Effector CD8-positive, alpha-beta T cell (primary cell): Measurements from ENCODE around the gene OTOGL.

Source experiments
- DNase-seq: peaks from one replicate; lab custom pipeline; 2025; lab: John Stamatoyannopoulos, UW
- total RNA-seq, 4 experiments: gene quantifications; one replicate each; lab custom pipeline; 2026; lab: John Stamatoyannopoulos, UW

The OTOGL gene, protein sequence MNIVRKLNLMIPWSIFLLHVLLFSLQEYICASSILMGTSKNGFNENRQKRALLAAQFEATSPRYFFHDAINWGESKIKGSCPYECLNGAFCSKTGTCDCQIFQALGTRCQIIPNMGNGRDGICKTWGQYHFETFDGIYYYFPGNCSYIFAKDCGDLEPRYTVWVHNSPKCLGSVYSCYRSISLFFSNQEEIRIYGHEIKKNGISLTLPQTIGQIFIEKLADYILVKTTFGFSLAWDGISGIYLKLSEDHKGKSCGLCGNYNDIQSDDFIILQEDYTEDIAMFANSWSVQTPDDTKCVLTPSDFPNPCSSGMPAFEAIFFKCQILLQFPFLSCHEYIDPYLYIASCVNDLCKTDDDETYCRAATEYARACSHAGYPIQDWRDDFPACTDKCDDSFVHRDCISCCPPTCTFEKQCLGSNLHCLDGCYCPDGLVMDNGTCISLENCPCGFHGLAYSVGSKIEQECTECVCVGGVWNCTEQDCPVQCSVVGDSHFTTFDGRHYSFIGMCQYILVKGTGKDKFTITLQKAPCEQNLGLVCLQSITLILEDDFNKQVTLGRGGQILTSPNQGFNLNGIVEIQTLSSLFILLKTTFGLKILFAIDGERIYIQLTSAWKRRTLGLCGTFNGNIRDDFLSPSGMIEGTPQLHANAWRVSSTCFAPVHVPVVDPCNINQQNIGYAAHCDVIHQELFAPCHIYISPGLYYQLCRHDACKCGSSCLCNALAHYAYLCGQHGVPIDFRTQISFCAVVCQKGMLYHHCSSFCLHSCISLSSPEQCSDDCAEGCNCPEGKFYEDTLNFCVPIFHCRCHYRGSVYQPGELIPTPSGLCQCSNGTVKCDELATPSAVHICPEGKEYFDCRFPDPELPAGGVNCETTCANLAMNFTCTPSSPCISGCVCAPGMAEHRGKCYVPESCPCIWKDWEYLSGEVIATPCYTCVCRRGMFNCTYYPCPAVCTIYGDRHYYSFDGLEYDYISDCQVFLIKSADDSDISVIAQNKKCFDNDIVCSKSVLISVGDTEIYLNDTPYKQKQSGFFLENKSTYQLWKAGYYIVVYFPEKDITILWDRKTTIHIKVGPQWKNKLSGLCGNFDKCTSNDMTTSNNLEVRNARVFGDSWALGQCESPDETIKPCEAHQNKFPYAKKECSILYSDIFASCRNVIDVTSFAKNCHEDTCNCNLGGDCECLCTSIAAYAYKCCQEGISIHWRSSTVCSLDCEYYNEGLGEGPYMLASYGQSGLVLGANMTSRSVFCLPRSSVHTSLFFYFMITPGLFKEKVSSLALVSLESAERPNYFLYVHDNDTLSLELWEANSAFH (N-terminal part only)
- total RNA-seq = 0 to 0.54 (median 0.23) reads per million in 4 experiments

- DNase-seq = no peak
Measured at GRCh38 chr12:80099259-80099658, at the start of gene OTOGL. OTOGL (plus strand) TSS chr12:80099537; CDS start chr12:80209432, 109,895 bp downstream.

- no peak for DNase-seq
Measured at GRCh38 chr12:80050236-80050635, 49.1 kb upstream of the OTOGL start.

- no peak for DNase-seq
Measured at GRCh38 chr12:80053051-80053790, 46.1 kb upstream of the OTOGL start.

GRCh38 chr12:80056232-80056631, 43.1 kb upstream of the OTOGL start:
- no peak for DNase-seq

DNA sequence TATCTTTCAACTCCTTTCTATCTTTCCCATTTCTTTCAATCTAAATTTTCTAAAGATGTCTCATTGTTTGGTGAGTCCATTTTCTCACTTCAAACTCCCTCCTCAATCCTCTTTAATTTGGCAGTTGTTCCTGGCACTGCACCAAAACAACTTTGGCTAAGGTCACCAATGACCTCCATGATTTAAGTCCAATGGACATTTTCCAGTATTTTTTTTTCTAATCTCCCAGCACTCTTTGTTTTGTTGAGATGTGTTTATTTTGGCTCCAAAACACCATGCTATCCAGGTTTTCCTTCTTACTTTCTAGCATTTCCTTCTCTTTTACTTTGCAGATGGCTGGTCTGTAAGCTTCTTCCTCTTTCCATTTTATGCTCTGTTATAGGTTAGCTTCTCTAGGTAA, 42.5 kb upstream of the OTOGL start:
- DNase-seq = no peak

DNA sequence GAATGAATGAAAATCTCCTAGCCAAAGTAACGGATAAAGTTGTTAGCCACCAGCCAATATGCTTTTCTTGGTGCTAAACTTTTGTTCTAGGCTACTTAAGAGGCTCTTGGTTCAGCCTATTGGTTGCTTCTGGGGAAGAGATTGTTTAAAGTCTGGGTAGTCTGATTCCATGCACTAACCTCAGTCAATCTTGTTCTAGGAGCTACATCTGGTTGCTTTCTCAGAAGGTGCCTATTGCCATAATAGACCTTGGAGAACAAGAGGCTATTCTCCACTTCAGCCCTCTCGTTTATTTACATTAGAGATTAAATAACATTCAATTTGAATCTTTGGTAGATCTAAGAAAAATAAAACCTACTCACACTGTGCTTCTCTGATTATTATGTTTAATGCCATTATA, 40.8 kb upstream of the OTOGL start:
- DNase-seq = no peak

GRCh38 chr12:80059102-80059501, 40.2 kb upstream of the OTOGL start:
- no peak for DNase-seq

- no peak for DNase-seq
Measured at GRCh38 chr12:80059875-80060274, 39.5 kb upstream of the OTOGL start.

- DNase-seq = no peak
Measured at GRCh38 chr12:80064269-80064668, 35.1 kb upstream of the OTOGL start.

DNA sequence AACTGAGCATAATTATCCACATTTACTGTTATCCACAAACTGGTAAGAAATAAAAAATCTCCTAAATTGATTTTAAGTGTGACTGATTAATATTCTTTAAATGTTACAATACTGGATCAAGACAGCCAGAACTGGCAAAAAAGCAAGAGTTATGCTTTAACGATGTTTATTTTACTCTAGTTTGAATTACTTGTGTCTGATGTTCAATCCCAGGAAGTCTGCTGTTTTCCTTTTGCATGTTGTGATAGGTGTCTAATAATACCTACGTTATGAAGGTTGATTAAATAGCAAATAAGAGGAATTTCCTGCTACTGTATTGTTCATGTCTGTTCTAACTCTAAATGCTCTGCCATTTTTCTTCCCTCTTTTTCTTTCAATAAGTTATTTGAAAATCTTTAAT, 34.4 kb upstream of the OTOGL start:
- no peak for DNase-seq

- DNase-seq = no peak
Measured at GRCh38 chr12:80068173-80068572, 31.2 kb upstream of the OTOGL start.

DNA sequence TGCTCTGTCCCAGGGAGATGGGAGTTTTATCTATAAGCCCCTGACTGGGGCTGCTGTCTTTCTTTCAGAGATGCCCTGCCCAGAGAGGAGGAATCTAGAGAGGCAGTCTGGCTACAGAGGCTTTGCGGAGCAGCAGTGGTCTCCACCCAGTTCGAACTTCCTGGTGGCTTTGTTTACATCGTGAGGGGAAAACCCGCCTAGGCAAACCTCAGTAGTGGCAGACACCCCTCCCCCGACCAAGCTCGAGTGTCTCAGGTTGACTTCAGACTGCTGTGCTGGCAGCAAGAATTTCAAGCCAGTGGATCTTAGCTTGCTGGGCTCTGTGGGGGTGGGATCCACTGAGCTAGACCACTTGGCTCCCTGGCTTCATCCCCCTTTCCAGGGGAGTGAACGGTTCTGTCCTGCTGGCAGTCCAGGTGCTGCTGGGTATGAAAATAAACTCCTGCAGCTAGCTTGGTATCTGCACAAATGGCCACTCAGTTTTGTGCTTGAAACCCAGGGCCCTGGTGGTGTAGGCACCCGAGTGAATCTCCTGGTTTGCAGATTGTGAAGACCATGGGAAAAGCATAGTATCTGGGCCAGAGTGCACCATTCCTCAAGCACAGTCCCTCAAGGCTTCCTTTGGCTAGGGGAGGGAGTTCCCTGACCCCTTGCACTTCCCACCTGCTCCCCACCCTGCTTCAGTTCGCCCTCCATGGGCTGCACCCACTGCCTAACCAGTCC, 15.3 kb upstream of the OTOGL start:
- DNase-seq = peak; percentile 4

GRCh38 chr12:80086025-80086424, 13.3 kb upstream of the OTOGL start:
- no peak for DNase-seq

DNA sequence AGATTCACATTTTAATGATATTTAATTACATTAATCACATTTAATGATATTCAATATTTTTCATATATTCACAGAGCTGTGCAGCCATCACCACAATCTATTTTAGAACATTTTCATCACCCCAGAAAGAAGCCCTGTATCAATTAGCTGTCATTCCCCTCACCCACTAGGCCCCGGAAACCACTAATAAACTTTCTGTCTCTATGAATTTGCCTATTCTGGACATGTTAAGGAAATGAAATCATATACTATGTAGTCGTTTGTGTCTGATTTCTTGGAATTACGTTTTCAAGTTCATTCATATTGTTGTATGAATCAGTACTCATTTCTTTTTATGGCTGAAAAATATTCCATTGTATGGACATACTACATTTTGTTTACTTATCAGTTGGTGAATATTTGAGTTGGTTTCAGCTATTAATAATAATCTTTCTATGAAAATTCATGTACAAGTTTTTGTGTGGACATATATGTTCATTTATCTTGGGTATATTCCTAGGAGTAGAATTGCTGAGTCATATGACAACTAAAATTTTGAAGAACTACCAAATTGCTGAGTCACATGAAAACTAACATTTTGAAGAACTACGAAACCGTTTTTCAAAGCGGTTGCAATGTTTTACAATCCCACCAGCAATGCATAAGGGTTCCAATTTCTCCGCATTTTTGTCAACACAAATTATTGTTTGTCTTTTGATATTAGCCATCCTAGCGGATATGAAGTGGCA, 11.7 kb upstream of the OTOGL start:
- no peak for DNase-seq

DNA sequence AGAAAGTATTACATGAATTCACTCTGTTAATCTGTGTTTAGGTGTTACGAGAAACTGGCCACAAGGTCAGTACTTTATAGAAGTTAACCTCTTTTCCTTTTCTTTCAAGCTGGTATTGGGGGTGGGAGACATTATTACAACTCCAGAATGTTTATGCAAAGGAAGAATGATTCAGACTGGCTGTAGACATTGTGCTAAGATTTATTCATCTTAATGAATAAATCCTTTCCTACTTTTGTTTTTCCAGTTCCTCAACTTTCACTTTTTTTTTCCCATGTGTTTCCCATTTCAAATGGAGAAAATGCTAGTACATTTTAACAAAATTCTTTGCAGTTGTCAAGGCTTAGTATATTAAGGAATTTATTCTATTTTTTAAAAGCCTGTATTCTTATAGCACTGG, 1.3 kb downstream of the OTOGL start:
- DNase-seq = no peak

DNA sequence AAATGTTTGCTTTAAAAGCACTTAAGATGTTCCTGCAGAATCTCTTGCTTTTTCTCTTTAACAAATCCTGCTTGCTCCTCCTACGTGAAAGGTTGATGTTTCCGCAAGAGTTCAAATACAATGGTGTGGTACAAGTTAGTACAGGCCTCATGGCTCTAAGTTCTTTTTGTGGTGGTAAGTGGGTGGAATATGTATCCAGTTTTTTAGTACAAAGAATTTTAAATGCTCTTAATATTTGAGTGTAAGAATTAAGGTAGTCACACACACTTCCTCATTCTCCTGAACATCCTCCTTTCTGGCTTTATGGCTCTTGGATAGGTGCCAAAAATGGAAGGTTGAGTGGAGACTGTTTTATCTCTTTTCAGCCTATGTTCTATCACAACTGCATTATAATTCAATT, 1.8 kb downstream of the OTOGL start:
- DNase-seq = no peak

- DNase-seq = no peak
Measured at GRCh38 chr12:80107221-80107620, 7.9 kb downstream of the OTOGL start.

DNA sequence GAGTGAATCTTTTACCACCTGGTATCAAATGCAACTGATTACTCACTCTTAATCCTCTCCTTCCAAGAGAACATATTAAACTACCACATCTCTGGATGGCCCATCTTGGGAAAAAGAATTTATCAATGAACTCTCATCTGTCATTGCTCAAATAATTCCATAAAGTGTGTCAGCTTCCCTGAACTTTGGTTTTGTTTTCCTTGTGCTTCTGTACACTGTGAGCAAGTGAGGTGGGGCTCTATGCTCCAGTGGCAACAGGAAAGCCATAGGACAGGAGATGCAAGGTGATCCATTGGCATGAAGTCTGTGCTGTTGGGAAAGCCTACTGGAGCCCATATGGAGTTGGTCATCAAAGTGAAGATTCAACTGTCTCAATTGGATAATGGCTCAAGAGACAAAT, 17.4 kb downstream of the OTOGL start:
- DNase-seq = no peak

DNA sequence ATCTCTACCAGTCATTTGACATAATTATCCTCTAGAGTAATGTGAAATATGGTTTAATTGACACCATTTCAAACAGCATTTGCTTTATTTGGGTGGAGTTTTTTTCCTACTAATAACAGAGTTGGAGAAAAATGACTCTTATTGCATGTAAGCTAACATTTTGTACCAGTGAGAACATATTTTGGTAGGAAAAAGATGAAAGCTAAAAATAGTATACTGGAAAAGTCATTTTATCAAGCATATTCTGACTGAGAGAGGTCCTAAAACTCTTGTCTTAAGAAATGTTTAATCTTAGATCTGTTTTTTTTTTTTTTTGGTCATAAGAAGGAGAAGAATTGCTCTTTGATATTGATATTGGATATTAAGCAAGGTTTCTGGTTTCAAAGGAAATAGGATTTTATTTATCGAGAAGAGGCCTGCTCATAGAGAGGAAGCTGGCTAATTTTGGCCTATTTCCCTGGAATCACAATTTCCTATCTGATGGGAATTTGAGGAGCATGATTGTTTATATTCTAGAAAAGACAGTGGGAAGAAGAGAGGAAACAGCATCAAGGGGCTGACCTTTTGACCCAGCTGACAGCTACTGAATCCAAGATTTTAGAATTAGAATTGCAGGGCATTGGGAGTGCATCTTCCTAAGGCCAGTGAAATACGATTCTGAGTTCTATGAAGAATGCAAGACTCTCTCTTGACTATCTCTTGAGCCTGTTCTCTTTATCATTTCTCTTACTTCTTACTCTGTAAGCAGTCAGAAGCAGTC, 19.4 kb downstream of the OTOGL start:
- DNase-seq = no peak
